Gastrocnemius medialis (tissue), 4 donors: Measurements from ENCODE around the gene SKI.

ENCODE experiments used
- CTCF ChIP-seq, 5 experiments: fragments of 450-650 bp in 3 of 5; fragments of 200-600 bp in 2 of 5; sonication (generic) in 2 of 5; IDR thresholded peaks in 4 of 5; conservative IDR thresholded peaks in 1 of 5; 1 replicate in 4 of 5; 2 replicates in 1 of 5; pipeline ENCODE4 v1.5.1; 2016 to 2019; ENCODE audit warnings: antibody characterized with exemption in 5 of 5, mild to moderate bottlenecking in 3 of 5, moderate library complexity in 3 of 5
- POLR2A ChIP-seq, 2 donors: fragments of 450-650 bp; IDR thresholded peaks; one replicate each; pipeline ENCODE4 v1.6.1; 2017; ENCODE audit warnings: antibody characterized with exemption in 2 of 2, mild to moderate bottlenecking in 2 of 2, moderate library complexity in 2 of 2

- TF ChIP-seq CTCF (IDR thresholded peaks at IDR 0.05 in 4 of 5, conservative IDR thresholded peaks at IDR 0.05 in 1 of 5) (no peak), POLR2A (IDR thresholded peaks at IDR 0.05) (no peak)
These were observed 85.6 kb downstream of the SKI start for GRCh38 chr1:2313651-2314261.
